ENCODE measurements around the gene TEKT4.
"Not testable (repeated sequence)": the region's sequence is repeated elsewhere in the genome, so short reads cannot be mapped to it uniquely, and the experiment has no call there.

DNA sequence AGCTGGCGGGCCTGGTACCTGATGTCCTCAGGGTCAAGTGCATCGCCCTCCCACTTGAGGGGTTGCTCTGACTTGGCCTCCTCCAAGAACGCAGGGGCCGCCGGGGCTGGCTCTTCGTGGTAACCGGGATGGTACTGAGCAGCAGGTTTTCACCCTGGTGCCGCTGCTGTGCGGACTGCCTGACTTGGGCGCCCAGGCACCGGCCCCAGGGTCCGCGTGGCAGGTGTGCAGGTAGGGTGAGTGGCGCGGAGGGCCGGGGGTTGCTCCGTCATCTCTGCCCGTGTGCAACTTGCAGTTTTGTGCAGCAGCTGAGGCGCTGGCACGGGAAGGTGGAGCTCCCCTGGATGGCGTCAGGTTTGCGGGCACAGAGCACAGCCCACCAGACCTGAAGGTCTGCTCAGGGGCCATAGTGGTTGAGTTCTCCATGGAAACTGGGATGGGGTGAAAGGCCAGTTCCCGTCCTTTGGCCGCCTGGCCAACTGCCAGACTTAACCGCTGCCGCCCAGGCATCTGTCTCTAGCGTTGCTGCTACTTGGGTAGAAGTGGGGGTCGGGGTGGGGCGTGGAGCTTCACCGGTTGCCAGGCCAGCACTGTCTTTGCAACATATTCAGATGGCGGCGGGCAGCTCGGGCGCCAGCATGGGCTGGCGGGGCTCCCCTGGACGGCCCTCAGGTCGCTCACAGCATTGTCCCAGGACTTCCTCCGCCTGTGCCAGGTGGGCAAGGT, 12.9 kb upstream of the TEKT4 start:
- TF ChIP-seq EZH2 (IDR thresholded peaks at IDR 0.05): not testable (repeated sequence)
- TF ChIP-seq, protein P1, sequence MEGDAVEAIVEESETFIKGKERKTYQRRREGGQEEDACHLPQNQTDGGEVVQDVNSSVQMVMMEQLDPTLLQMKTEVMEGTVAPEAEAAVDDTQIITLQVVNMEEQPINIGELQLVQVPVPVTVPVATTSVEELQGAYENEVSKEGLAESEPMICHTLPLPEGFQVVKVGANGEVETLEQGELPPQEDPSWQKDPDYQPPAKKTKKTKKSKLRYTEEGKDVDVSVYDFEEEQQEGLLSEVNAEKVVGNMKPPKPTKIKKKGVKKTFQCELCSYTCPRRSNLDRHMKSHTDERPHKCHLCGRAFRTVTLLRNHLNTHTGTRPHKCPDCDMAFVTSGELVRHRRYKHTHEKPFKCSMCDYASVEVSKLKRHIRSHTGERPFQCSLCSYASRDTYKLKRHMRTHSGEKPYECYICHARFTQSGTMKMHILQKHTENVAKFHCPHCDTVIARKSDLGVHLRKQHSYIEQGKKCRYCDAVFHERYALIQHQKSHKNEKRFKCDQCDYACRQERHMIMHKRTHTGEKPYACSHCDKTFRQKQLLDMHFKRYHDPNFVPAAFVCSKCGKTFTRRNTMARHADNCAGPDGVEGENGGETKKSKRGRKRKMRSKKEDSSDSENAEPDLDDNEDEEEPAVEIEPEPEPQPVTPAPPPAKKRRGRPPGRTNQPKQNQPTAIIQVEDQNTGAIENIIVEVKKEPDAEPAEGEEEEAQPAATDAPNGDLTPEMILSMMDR (IDR thresholded peaks at IDR 0.05): not testable (repeated sequence)

Data from neural progenitor cell (in vitro differentiated cells).